HUDEP-2 (cell line): ENCODE data around the gene APOBEC3G.

Experiments used
- DNase-seq, 76 experiments: peaks; one replicate each; lab custom pipeline; 2025; ENCODE audit not compliant: unreplicated experiment in 76 of 76; lab: John Stamatoyannopoulos, UW

The APOBEC3G gene

DNA sequence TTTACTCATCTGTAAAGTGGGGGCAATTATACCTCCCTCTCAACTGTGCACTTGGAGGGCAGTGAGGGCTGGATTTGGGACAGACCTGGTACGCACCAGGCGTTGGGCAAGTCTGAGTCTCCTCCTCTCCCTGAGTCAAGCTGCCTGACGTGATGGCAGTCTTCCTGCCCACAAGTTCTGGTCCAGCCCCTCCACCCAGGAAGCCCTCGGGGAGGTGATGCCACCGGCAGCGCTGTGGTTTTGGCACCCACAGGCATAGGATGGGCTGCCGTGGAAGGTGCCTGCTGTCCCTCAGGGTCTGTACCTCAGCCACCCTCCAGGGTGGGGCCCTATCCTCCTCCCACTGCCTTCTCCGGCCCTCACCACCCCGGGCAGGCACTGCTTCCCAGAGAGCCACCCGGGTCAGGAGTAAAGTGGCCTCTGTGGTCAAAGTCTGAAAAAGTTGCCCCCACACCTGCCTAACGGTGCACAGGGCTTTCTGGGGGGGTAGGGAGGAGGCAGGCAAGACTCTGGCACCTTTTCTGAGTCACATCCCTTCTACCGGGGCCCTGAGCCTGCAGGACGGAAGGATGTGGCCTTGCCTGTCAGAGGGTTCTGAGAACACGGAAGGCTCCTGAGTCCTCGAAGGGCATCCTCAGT is 13.5 kb downstream of the APOBEC3G start:
- peak in 1 of 76 experiments; percentile 2 for DNase-seq

GRCh38 chr22:39091126-39092081 is 14.3 kb downstream of the APOBEC3G start:
- no peak for DNase-seq

DNA sequence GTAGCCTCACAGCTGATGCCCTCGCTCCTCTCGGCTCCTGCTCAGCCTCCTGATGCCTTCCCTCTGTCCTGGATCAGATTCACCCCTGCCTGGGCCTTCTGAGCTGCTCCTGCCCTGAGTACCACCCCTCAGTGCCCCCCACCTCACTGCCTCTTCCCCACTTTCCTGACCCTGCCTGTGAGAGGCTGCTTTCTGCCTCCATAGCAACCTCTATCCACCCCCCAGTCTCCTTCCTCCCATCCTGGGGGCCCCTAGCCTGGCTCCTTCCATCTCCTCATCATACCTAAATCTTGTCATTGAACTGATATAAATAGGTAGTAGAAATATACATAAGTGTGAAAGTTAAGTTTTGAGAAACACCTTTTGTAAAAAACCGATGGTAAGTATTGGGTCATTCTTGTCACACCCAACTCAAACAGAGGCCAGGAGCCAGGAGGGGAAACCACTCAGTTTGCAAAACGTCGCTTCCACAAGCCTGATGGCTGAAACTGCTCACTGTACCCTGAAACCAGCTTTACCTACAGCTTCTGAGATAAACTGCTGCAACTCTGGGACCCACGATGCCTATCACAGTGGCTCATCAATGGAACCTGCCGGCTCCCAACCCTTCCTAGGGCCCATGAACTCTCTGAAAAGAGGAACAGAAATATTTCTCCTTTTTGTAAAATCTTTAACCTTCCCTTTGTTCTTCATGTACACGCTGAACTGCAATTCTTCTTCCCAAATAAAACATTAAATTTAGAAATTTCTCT is 15.2 kb downstream of the APOBEC3G start:
- no peak for DNase-seq

- DNase-seq, result no peak
Observed at GRCh38 chr22:39094717-39095389, 17.8 kb downstream of the APOBEC3G start.

GRCh38 chr22:39095971-39096370 is 18.9 kb downstream of the APOBEC3G start:
- no peak for DNase-seq

- DNase-seq, result peak in 26 of 76 experiments; percentile 8 to 69 (median 26)
Observed at GRCh38 chr22:39097098-39098020, 20.3 kb downstream of the APOBEC3G start, which contains the start of gene APOBEC3H. TSS of gene APOBEC3H (plus strand) at chr22:39097244. CDS start at chr22:39100279, 3,035 bp downstream.

GRCh38 chr22:39098026-39098425 is 21.0 kb downstream of the APOBEC3G start:
- DNase-seq, result no peak

DNA sequence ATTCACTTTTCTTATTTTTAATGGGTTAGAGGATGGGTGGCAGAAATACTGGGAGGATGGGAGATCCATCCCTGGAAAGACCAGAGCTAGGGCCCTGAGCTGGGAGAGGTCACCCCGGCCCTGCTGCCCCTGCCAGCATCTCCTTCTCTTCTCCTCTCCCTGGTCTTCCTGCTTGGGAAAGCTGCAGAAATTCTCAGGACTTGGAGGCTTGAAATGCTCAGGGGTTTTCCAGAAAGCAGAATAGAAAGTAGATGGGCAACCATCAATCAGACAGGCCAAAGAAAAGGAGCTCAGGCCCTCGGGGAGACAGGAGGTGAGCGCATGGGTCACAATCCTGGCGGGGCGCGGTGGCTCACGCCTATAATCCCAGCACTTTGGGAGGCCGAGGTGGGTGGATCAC is 21.5 kb downstream of the APOBEC3G start:
- DNase-seq, result no peak

DNA sequence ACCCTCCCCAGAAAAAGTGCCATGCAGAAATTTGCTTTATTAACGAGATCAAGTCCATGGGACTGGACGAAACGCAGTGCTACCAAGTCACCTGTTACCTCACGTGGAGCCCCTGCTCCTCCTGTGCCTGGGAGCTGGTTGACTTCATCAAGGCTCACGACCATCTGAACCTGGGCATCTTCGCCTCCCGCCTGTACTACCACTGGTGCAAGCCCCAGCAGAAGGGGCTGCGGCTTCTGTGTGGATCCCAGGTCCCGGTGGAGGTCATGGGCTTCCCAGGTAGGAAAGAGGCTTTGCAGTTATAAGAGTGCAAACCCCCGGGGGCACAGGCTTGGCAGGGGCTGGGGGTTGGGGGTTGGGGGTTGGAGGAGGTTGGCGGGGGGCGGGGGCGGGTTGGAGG is 24.2 kb downstream of the APOBEC3G start:
- DNase-seq, result no peak

GRCh38 chr22:39103431-39103830 is 26.4 kb downstream of the APOBEC3G start:
- no peak for DNase-seq

- DNase-seq, result no peak
Observed at GRCh38 chr22:39106326-39106725, 29.3 kb downstream of the APOBEC3G start.

GRCh38 chr22:39108487-39108886 is 31.4 kb downstream of the APOBEC3G start:
- no peak for DNase-seq

DNA sequence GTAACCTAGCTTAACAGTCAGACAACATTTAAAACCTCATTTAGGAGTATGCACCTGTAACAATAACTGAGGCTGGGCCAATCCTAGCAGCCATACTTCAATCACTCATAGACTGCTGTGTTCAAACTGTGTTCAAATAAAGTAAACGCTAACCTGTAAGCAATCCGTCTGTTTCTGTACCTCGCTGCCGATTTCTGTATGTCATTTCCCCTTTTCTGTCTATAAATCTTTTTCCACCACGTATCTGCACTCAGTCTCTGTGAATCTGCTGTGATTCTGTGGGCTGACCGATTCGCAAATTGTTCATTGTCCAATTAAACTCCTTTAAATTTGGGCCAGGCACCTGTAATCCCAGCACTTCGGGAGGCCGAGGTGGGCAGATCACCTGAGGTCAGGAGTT is 32.3 kb downstream of the APOBEC3G start:
- DNase-seq, result no peak

DNA sequence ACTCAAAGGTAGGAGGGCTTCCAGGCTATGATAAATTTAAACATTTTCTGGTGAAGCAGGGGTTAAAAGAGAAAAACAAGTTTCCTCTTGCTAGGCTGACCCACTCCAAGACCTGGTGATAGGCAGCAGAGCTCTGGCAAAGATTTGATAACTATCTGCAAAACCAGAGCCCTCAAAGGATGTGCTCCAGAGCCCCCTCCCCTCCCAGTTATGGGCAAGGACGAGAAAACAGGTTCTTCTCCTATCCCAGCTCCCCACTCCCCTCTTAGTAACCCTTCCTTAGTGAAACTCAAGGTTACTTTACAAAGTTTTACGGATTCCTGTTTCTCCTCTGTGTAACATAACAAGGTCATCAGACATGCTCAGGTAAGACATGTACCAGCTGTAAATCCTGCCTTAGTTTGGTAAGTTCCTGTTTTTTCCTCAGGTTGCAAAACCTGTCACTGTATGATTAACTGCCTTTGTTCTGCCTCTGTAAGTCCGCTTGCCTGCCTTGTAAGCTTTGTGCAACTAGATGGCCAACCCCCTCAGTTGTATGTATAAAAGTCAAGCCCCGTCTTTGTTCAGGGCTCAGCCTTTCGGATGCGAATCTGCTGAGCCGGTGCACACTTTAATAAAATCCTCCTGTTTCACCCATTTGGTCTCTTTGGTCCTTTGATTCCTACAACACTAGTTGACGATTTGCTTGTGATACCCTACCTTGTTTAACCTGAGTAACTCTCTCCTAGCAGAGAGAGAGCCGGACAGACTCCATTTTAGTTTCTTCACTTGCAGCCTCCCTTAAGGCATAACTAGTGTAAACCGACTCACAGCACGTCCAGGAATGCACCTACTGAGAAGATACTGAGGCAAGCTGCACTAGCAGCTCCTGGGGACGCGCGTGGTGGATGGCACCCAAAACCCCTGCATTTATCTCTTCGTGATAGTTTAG is 33.8 kb downstream of the APOBEC3G start:
- DNase-seq, result no peak

DNA sequence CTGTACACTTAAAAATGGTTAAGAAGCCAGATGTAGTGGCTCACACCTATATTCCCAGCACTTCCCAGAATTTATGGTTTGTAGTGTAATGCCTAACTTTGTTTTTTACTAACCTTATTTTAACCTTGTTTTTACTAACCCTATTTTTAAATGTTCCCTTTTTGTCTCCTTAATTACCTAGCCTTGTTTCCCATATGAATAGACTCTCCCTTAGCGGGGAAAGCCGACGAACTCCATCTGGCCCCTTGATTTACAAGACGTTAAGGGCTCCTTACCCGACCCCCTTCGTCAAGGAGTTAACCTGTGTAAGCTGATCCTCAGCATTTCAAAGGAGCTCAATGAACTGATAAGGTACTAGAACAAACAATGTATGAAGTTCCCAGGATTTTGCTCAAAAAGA is 37.0 kb downstream of the APOBEC3G start:
- no peak for DNase-seq

- DNase-seq, result no peak
Observed at GRCh38 chr22:39115570-39115969, 38.5 kb downstream of the APOBEC3G start.

DNA sequence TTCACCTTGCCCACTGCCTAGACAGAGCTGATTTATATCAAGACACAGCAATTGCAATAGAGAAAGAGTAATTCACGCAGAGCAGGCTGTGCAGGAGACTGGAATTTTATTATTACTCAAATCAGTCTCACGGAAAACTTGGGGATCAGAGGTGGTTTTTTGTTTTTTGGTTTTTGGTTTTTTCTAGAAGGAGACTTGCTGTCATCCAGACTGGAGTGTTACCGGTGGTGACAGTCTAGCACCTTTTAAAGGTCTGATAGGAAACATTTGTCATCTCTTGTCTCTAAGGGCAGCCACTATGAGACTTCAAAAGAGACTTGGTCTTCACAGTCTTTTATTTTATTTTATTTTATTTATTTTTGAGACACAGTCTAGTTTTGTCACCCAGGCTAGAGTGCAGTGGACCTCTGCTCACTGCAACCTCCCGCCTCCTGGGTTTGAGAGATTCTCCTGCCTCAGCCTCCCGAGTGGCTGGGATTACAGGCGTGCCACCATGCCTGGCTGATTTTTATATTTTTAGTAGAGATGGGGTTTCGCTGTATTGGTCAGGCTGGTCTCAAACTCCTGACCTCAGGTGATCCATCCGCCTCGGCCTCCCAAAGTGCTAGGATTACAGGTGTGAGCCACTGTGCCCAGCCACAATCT is 39.0 kb downstream of the APOBEC3G start:
- DNase-seq, result no peak
